Activated T-helper 17 cell treated with anti-CD3 and anti-CD28 coated beads, Interleukin-2, amount 50 U/mL, for 72 hours (primary cell): ENCODE measurements around the gene OAT. TPM values are rescaled to one million over a fixed set of nuclear protein-coding genes. Genes with fewer than 3 reads are reported as not detected.
"Not testable (repeated sequence)": the region's sequence is repeated elsewhere in the genome, so short reads cannot be mapped to it uniquely, and the experiment has no call there.

Source experiments
- ATAC-seq: fragments of 150-1000 bp; cut with Tn5 transposase; replicated peaks from 2 replicates; pipeline ENCODE4 v1.10.0; 2021; ENCODE audit warnings: mild to moderate bottlenecking, moderate library complexity
- H3K27ac Mint-ChIP-seq: one replicate; pipeline ENCODE4 v1.8.0; 2022; ENCODE audit warnings: mixed read lengths
- H3K27me3 Mint-ChIP-seq: one replicate; pipeline ENCODE4 v1.8.0; 2022; ENCODE audit warnings: mixed read lengths
- H3K36me3 Mint-ChIP-seq: one replicate; pipeline ENCODE4 v1.8.0; 2022; ENCODE audit warnings: low read depth, mild to moderate bottlenecking, mixed read lengths
- H3K4me1 Mint-ChIP-seq: one replicate; pipeline ENCODE4 v1.8.0; 2022; ENCODE audit warnings: mixed read lengths
- H3K4me3 Mint-ChIP-seq: one replicate; pipeline ENCODE4 v1.8.0; 2022; ENCODE audit warnings: mild to moderate bottlenecking, mixed read lengths
- H3K9me3 Mint-ChIP-seq: one replicate; pipeline ENCODE4 v1.8.0; 2022; ENCODE audit warnings: mixed read lengths
- total RNA-seq, 2 donors: library from RNA; stranded (reverse); gene quantifications; one replicate each; pipeline ENCODE4 v1.2.3, GENCODE V29; 2022

OAT gene
- total RNA-seq, 2 donors from 2014 or later: 21.0 to 35.6 TPM

GRCh38 chr10:124451276-124451675 lies 32.6 kb upstream of the OAT start:
- ATAC-seq: no peak
- Mint-ChIP-seq H3K36me3 (no peaks in the 10 kb centered on the region), H3K27me3 (peaks cover 67% of the 10 kb centered on the region), H3K4me3 (no peak overlapping the region), H3K27ac (no peak overlapping the region), H3K9me3 (no peaks in the 10 kb centered on the region), H3K4me1 (peaks cover 4% of the 10 kb centered on the region)

- peak overlapping the region; percentile 34 for H3K4me3 Mint-ChIP-seq
- H3K4me1 Mint-ChIP-seq: peaks cover 4% of the 10 kb centered on the region
- ATAC-seq: no peak
- H3K9me3 Mint-ChIP-seq: no peaks in the 10 kb centered on the region
- no peaks in the 10 kb centered on the region for H3K36me3 Mint-ChIP-seq
- H3K27me3 Mint-ChIP-seq: peaks cover 67% of the 10 kb centered on the region
- no peak overlapping the region for H3K27ac Mint-ChIP-seq
Measured at GRCh38 chr10:124450783-124451057, 32.0 kb upstream of the OAT start.

- peaks cover 64% of the 10 kb centered on the region for H3K27me3 Mint-ChIP-seq
- no peak for ATAC-seq
- H3K4me1 Mint-ChIP-seq: peaks cover 4% of the 10 kb centered on the region
- H3K9me3 Mint-ChIP-seq: no peaks in the 10 kb centered on the region
- H3K27ac Mint-ChIP-seq: no peak within 1 kb of the TSS
- peak within 1 kb of the TSS; percentile 62 for H3K4me3 Mint-ChIP-seq
- no peaks in the 10 kb centered on the region for H3K36me3 Mint-ChIP-seq
Measured at GRCh38 chr10:124450012-124450782, 31.5 kb upstream of the OAT start, which contains the start of gene NKX1-2. Gene NKX1-2 (minus strand): TSS chr10:124450035. CDS start chr10:124449943, 92 bp downstream.

GRCh38 chr10:124449170-124450011 lies 30.7 kb upstream of the OAT start:
- Mint-ChIP-seq H3K4me1 (peaks cover 4% of the 10 kb centered on the region), H3K36me3 (no peaks in the 10 kb centered on the region), H3K9me3 (no peaks in the 10 kb centered on the region), H3K27ac (no peak overlapping the region), H3K27me3 (peaks cover 62% of the 10 kb centered on the region), H3K4me3 (peak overlapping the region; percentile 62)
- ATAC-seq: no peak

- H3K27ac Mint-ChIP-seq: no peak overlapping the region
- peaks cover 4% of the 10 kb centered on the region for H3K4me1 Mint-ChIP-seq
- no peaks in the 10 kb centered on the region for H3K36me3 Mint-ChIP-seq
- H3K4me3 Mint-ChIP-seq: peak overlapping the region; percentile 62
- no peaks in the 10 kb centered on the region for H3K9me3 Mint-ChIP-seq
- peaks cover 57% of the 10 kb centered on the region for H3K27me3 Mint-ChIP-seq
- no peak for ATAC-seq
Measured at GRCh38 chr10:124448696-124449169, 30.0 kb upstream of the OAT start.

- H3K27ac Mint-ChIP-seq: no peak overlapping the region
- H3K36me3 Mint-ChIP-seq: no peaks in the 10 kb centered on the region
- peak overlapping the region; percentile 62 for H3K4me3 Mint-ChIP-seq
- peaks cover 54% of the 10 kb centered on the region for H3K27me3 Mint-ChIP-seq
- no peak for ATAC-seq
- H3K9me3 Mint-ChIP-seq: no peaks in the 10 kb centered on the region
- peaks cover 4% of the 10 kb centered on the region for H3K4me1 Mint-ChIP-seq
Measured at GRCh38 chr10:124447751-124448466, 29.2 kb upstream of the OAT start.

GRCh38 chr10:124446830-124447750 lies 28.4 kb upstream of the OAT start:
- Mint-ChIP-seq H3K36me3 (no peaks in the 10 kb centered on the region), H3K9me3 (no peaks in the 10 kb centered on the region), H3K27ac (no peak overlapping the region), H3K27me3 (peaks cover 52% of the 10 kb centered on the region), H3K4me3 (peak overlapping the region; percentile 19), H3K4me1 (peaks cover 4% of the 10 kb centered on the region)
- ATAC-seq: no peak

GRCh38 chr10:124441694-124442093 lies 23.0 kb upstream of the OAT start:
- not testable (repeated sequence) for H3K4me3 Mint-ChIP-seq, ATAC-seq, H3K36me3 Mint-ChIP-seq, H3K9me3 Mint-ChIP-seq, H3K27ac Mint-ChIP-seq, H3K4me1 Mint-ChIP-seq
- H3K27me3 Mint-ChIP-seq: peaks cover 18% of the 10 kb centered on the region

- ATAC-seq: peak; percentile 24
- Mint-ChIP-seq H3K4me3 (no peak overlapping the region), H3K4me1 (no peaks in the 10 kb centered on the region), H3K27me3 (peaks cover 3% of the 10 kb centered on the region), H3K36me3 (no peaks in the 10 kb centered on the region), H3K27ac (no peak overlapping the region), H3K9me3 (no peaks in the 10 kb centered on the region)
Measured at GRCh38 chr10:124436191-124436638, 17.5 kb upstream of the OAT start.

GRCh38 chr10:124435683-124436082 lies 17.0 kb upstream of the OAT start:
- H3K4me1 Mint-ChIP-seq, H3K4me3 Mint-ChIP-seq, H3K9me3 Mint-ChIP-seq, H3K27me3 Mint-ChIP-seq, ATAC-seq, H3K27ac Mint-ChIP-seq, H3K36me3 Mint-ChIP-seq: not testable (repeated sequence)

- H3K27me3 Mint-ChIP-seq: peaks cover 6% of the 10 kb centered on the region
- no peak overlapping the region for H3K27ac Mint-ChIP-seq
- H3K36me3 Mint-ChIP-seq: no peaks in the 10 kb centered on the region
- ATAC-seq: no peak
- no peaks in the 10 kb centered on the region for H3K4me1 Mint-ChIP-seq
- H3K4me3 Mint-ChIP-seq: no peak overlapping the region
- H3K9me3 Mint-ChIP-seq: no peaks in the 10 kb centered on the region
Measured at GRCh38 chr10:124433461-124433860, 14.7 kb upstream of the OAT start.

GRCh38 chr10:124430077-124430476 lies 11.4 kb upstream of the OAT start:
- no peaks in the 10 kb centered on the region for H3K9me3 Mint-ChIP-seq
- H3K4me3 Mint-ChIP-seq: no peak overlapping the region
- no peaks in the 10 kb centered on the region for H3K4me1 Mint-ChIP-seq
- H3K27ac Mint-ChIP-seq: no peak overlapping the region
- no peaks in the 10 kb centered on the region for H3K36me3 Mint-ChIP-seq
- peaks cover 3% of the 10 kb centered on the region for H3K27me3 Mint-ChIP-seq
- ATAC-seq: no peak

- Mint-ChIP-seq H3K4me3 (no peak overlapping the region), H3K36me3 (no peaks in the 10 kb centered on the region)
Measured at GRCh38 chr10:124429576-124429975, 10.9 kb upstream of the OAT start.

More at GRCh38 chr10:124429576-124429975, 10.9 kb upstream of the OAT start:
- Mint-ChIP-seq H3K4me1 (no peaks in the 10 kb centered on the region), H3K27ac (no peak overlapping the region), H3K27me3 (peaks cover 3% of the 10 kb centered on the region), H3K9me3 (no peaks in the 10 kb centered on the region)
- ATAC-seq: no peak
